A673 (cell line): ENCODE measurements around the gene METTL14. TPM values are rescaled to one million over a fixed set of nuclear protein-coding genes. Genes with fewer than 3 reads are reported as not detected.

Experiments used
- BruUV-seq: library from RNA; stranded (reverse); fragments of 400-500 nt; replicated peaks from 2 replicates; lab custom pipeline; 2021; lab: Mats Ljungman, UMichigan
- CTCF ChIA-PET: fragments of 300-600 bp; sonication (Branson Sonifier 250); formaldehyde crosslinking; loops from one replicate; lab custom pipeline; 2022; ENCODE audit warnings: antibody characterized with exemption; lab: Charles Lee
- POLR2A ChIA-PET: fragments of 300-600 bp; sonication (Branson Sonifier 250); formaldehyde crosslinking; loops from one replicate; lab custom pipeline; 2022; ENCODE audit warnings: antibody characterized with exemption; ENCODE audit not compliant: low non-redundant PET; lab: Charles Lee
- DNase-seq: peaks from one replicate; pipeline ENCODE4 v3.0.0-alpha.2; 2015; ENCODE audit warnings: low spot score
- H3K27ac ChIP-seq: fragments of 200-600 bp; sonication (generic); 2 replicates; pipeline ENCODE4 v1.5.1; 2016; ENCODE audit warnings: mixed run types, low read depth, mild to moderate bottlenecking, mixed read lengths, antibody characterized with exemption, low read length; ENCODE audit not compliant: poor library complexity, severe bottlenecking
- H3K27me3 ChIP-seq: fragments of 200-600 bp; sonication (generic); replicated peaks from 2 replicates; pipeline ENCODE4 v1.6.1; 2017; ENCODE audit warnings: mixed run types, low read depth, mild to moderate bottlenecking, mixed read lengths, antibody characterized with exemption, low read length; ENCODE audit not compliant: insufficient read depth, poor library complexity
- H3K36me3 ChIP-seq: fragments of 200-600 bp; sonication (generic); 2 replicates; pipeline ENCODE4 v1.6.1; 2016; ENCODE audit warnings: mixed run types, mild to moderate bottlenecking, mixed read lengths, antibody characterized with exemption, low read length; ENCODE audit not compliant: insufficient read depth, poor library complexity, severe bottlenecking
- H3K4me1 ChIP-seq: fragments of 200-600 bp; sonication (generic); 2 replicates; pipeline ENCODE4 v1.6.1; 2017; ENCODE audit warnings: mixed run types, mild to moderate bottlenecking, mixed read lengths, antibody characterized with exemption, low read length; ENCODE audit not compliant: insufficient read depth, poor library complexity, severe bottlenecking
- H3K4me3 ChIP-seq: fragments of 200-600 bp; sonication (generic); 2 replicates; pipeline ENCODE4 v1.5.1; 2016; ENCODE audit warnings: low read depth, mixed run types, mild to moderate bottlenecking, mixed read lengths, low read length; ENCODE audit not compliant: poor library complexity, severe bottlenecking
- H3K9me3 ChIP-seq: fragments of 200-600 bp; sonication (generic); 2 replicates; pipeline ENCODE4 v1.6.1; 2016; ENCODE audit warnings: mixed run types, low read depth, mild to moderate bottlenecking, mixed read lengths, antibody characterized with exemption, low read length; ENCODE audit not compliant: poor library complexity, severe bottlenecking
- CTCF ChIP-seq: fragments of 300-800, 200-600 bp; sonication (generic); conservative IDR thresholded peaks from 2 replicates; pipeline ENCODE4 v1.5.1; 2017; ENCODE audit warnings: low read depth, mild to moderate bottlenecking, antibody characterized with exemption, low read length, moderate library complexity, mixed read lengths
- EZH2 ChIP-seq: fragments of 200-600 bp; sonication (generic); IDR thresholded peaks from 2 replicates; pipeline ENCODE4 v1.6.1; 2017; ENCODE audit warnings: borderline replicate concordance, low read depth, mild to moderate bottlenecking, mixed read lengths, antibody characterized with exemption, low read length; ENCODE audit not compliant: poor library complexity, severe bottlenecking
- intact Hi-C: fragments of 100-400 bp; cut with micrococcal nuclease; formaldehyde crosslinking; loops from one replicate; pipeline ENCODE4 v1.10.0; 2022; ENCODE audit not compliant: unreplicated experiment
- total RNA-seq: library from RNA; stranded (reverse); gene quantifications from 2 replicates; pipeline ENCODE4 v1.2.3, GENCODE V29; 2021

Gene METTL14
- total RNA-seq, 1 experiment from 2014 or later = 57.6 TPM

GRCh38 chr4:118712872-118713271, 27.7 kb downstream of the METTL14 start:
- no peak for TF ChIP-seq CTCF
- TF ChIP-seq EZH2 = no peak
- H3K27ac ChIP-seq = no peak overlapping the region
- no peaks in the 10 kb centered on the region for H3K27me3 ChIP-seq
- ChIA-PET CTCF (no interaction called here), POLR2A (no interaction called here)
- H3K36me3 ChIP-seq = peaks cover 25% of the 10 kb centered on the region
- H3K4me3 ChIP-seq = no peak overlapping the region
- no peaks in the 10 kb centered on the region for H3K9me3 ChIP-seq
- intact Hi-C loops = no loop called here
- H3K4me1 ChIP-seq = no peaks in the 10 kb centered on the region
- no peak for DNase-seq
- BruUV-seq = no TSS peak

GRCh38 chr4:118714682-118715081, 29.5 kb downstream of the METTL14 start:
- BruUV-seq = no TSS peak
- DNase-seq = no peak
- no peak overlapping the region for H3K27ac ChIP-seq
- no peak overlapping the region for H3K4me3 ChIP-seq
- ChIA-PET CTCF (no interaction called here), POLR2A (no interaction called here)
- no peaks in the 10 kb centered on the region for H3K4me1 ChIP-seq
- no peak for TF ChIP-seq EZH2
- H3K36me3 ChIP-seq = peaks cover 14% of the 10 kb centered on the region
- intact Hi-C loops = no loop called here
- no peaks in the 10 kb centered on the region for H3K9me3 ChIP-seq
- no peaks in the 10 kb centered on the region for H3K27me3 ChIP-seq

GRCh38 chr4:118716304-118716703, 31.1 kb downstream of the METTL14 start:
- no peaks in the 10 kb centered on the region for H3K27me3 ChIP-seq
- POLR2A ChIA-PET = no interaction called here
- no peaks in the 10 kb centered on the region for H3K9me3 ChIP-seq
- H3K4me3 ChIP-seq = no peak overlapping the region
- TF ChIP-seq CTCF (no peak), EZH2 (no peak)
- H3K4me1 ChIP-seq = no peaks in the 10 kb centered on the region
- intact Hi-C loops = no loop called here
- CTCF ChIA-PET = no interaction called here
- no peak for DNase-seq
- H3K36me3 ChIP-seq = no peaks in the 10 kb centered on the region
- BruUV-seq = no TSS peak
- no peak overlapping the region for H3K27ac ChIP-seq

- BruUV-seq = no TSS peak
- Histone ChIP-seq H3K9me3 (no peaks in the 10 kb centered on the region), H3K27ac (no peak overlapping the region), H3K27me3 (no peaks in the 10 kb centered on the region), H3K4me3 (no peak overlapping the region), H3K36me3 (peaks cover 4% of the 10 kb centered on the region), H3K4me1 (no peaks in the 10 kb centered on the region)
- DNase-seq = no peak
- CTCF ChIA-PET = no interaction called here
- intact Hi-C loops = no loop called here
- POLR2A ChIA-PET = no interaction called here
- TF ChIP-seq EZH2 (no peak), CTCF (no peak)
Observed at GRCh38 chr4:118718511-118719170, 33.4 kb downstream of the METTL14 start.
